MM.1S (cell line): Measurements from ENCODE around the gene PRKAR2B.

Experiments
- EZH2 ChIP-seq: fragments of 300-600 bp; sonication (generic); optimal IDR thresholded peaks from 2 replicates; pipeline ENCODE3; 2017; ENCODE audit warnings: low read depth, mild to moderate bottlenecking, antibody characterized with exemption, low read length, mixed read lengths
- EZH2phosphoT487 ChIP-seq: fragments of 300-600 bp; sonication (generic); IDR thresholded peaks from 2 replicates; pipeline ENCODE4 v1.6.1; 2018; ENCODE audit warnings: antibody characterized with exemption, low read length
- TF ChIP-seq, protein P1 (sequence below): fragments of 300-600 bp; sonication (generic); IDR thresholded peaks from 2 replicates; pipeline ENCODE4 v1.5.1; 2016; ENCODE audit warnings: antibody characterized with exemption, low read length, mixed read lengths

- TF ChIP-seq, protein P1, sequence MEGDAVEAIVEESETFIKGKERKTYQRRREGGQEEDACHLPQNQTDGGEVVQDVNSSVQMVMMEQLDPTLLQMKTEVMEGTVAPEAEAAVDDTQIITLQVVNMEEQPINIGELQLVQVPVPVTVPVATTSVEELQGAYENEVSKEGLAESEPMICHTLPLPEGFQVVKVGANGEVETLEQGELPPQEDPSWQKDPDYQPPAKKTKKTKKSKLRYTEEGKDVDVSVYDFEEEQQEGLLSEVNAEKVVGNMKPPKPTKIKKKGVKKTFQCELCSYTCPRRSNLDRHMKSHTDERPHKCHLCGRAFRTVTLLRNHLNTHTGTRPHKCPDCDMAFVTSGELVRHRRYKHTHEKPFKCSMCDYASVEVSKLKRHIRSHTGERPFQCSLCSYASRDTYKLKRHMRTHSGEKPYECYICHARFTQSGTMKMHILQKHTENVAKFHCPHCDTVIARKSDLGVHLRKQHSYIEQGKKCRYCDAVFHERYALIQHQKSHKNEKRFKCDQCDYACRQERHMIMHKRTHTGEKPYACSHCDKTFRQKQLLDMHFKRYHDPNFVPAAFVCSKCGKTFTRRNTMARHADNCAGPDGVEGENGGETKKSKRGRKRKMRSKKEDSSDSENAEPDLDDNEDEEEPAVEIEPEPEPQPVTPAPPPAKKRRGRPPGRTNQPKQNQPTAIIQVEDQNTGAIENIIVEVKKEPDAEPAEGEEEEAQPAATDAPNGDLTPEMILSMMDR = no peak
- TF ChIP-seq EZH2 (no peak), EZH2phosphoT487 (no peak)
These were observed 571 bp upstream of the PRKAR2B start for GRCh38 chr7:107043921-107044346.
